IMR-90 (cell line): ENCODE results near the gene AUTS2. TPM values are rescaled to one million over a fixed set of nuclear protein-coding genes. Genes with fewer than 3 reads are reported as not detected.

Experiments used
- ATAC-seq: fragments of 200-7000 bp; cut with Tn5 transposase; 2 replicates; pipeline ENCODE4 v1.9.1; 2020; ENCODE audit warnings: low read depth, mild to moderate bottlenecking, moderate library complexity
- BruUV-seq: library from RNA; stranded (reverse); fragments of 400-500 nt; replicated peaks from 2 replicates; lab custom pipeline; 2021; lab: Mats Ljungman, UMichigan
- CTCF ChIA-PET: fragments of 300-600 bp; formaldehyde crosslinking; extraction: SDS; loops from one replicate; lab custom pipeline; 2021; ENCODE audit warnings: antibody characterized with exemption; lab: Yijun Ruan, JAX
- POLR2A ChIA-PET: fragments of 300-600 bp; sonication (Branson Sonifier 250); formaldehyde crosslinking; loops from one replicate; lab custom pipeline; 2022; ENCODE audit warnings: antibody characterized with exemption; ENCODE audit not compliant: unreplicated experiment; lab: Charles Lee
- DNase-seq: peaks from one replicate; pipeline ENCODE4 v3.0.0; 2013
- H2AFZ ChIP-seq: replicated peaks from 2 replicates; pipeline ENCODE3; 2013; ENCODE audit warnings: low read length, mild to moderate bottlenecking; ENCODE audit not compliant: poor library complexity
- H2AK5ac ChIP-seq: 2 replicates; pipeline ENCODE4 v1.6.1; 2013; ENCODE audit warnings: low read depth, low read length, inconsistent platforms
- H2AK9ac ChIP-seq: replicated peaks from 2 replicates; pipeline ENCODE3; 2013; ENCODE audit warnings: mild to moderate bottlenecking, low read depth, low read length, moderate library complexity; ENCODE audit not compliant: poor library complexity
- H2BK120ac ChIP-seq: 2 replicates; pipeline ENCODE4 v1.6.1; 2013; ENCODE audit warnings: low read depth, low read length, inconsistent platforms
- H2BK15ac ChIP-seq: 3 replicates; pipeline ENCODE4 v1.6.1; 2013; ENCODE audit warnings: low read depth, low read length, inconsistent platforms
- H2BK20ac ChIP-seq: 2 replicates; pipeline ENCODE4 v1.6.1; 2013; ENCODE audit warnings: low read depth, mild to moderate bottlenecking, inconsistent platforms, low read length, moderate library complexity
- H2BK5ac ChIP-seq: 2 replicates; pipeline ENCODE4 v1.6.1; 2013; ENCODE audit warnings: mild to moderate bottlenecking, low read depth, low read length, inconsistent platforms; ENCODE audit not compliant: poor library complexity, severe bottlenecking
- H3K14ac ChIP-seq: replicated peaks from 2 replicates; pipeline ENCODE4 v1.6.1; 2013; ENCODE audit warnings: low read depth, low read length, inconsistent platforms
- H3K18ac ChIP-seq: 2 replicates; pipeline ENCODE4 v1.6.1; 2013; ENCODE audit warnings: low read depth, low read length, control low read depth
- H3K23ac ChIP-seq: 2 replicates; pipeline ENCODE4 v1.6.1; 2013; ENCODE audit warnings: low read depth, low read length, inconsistent platforms
- H3K27ac ChIP-seq: 2 replicates; pipeline ENCODE4 v1.5.1; 2013; ENCODE audit warnings: mild to moderate bottlenecking, control low read depth, low read length; ENCODE audit not compliant: insufficient read depth
- H3K27me3 ChIP-seq: 2 replicates; pipeline ENCODE4 v1.6.1; 2013; ENCODE audit warnings: low read length; ENCODE audit not compliant: control insufficient read depth, insufficient read depth
- H3K36me3 ChIP-seq: 2 replicates; pipeline ENCODE4 v1.6.1; 2013; ENCODE audit warnings: low read length, mixed read lengths; ENCODE audit not compliant: control insufficient read depth, insufficient read depth
- H3K4ac ChIP-seq: 2 replicates; pipeline ENCODE4 v1.6.1; 2013; ENCODE audit warnings: low read depth, low read length, inconsistent platforms
- H3K4me1 ChIP-seq: 2 replicates; pipeline ENCODE4 v1.6.1; 2013; ENCODE audit warnings: low read length, mixed read lengths; ENCODE audit not compliant: control insufficient read depth, insufficient read depth
- H3K4me2 ChIP-seq: 2 replicates; pipeline ENCODE4 v1.6.1; 2013; ENCODE audit warnings: low read depth, mild to moderate bottlenecking, control low read depth, low read length, moderate library complexity
- H3K4me3 ChIP-seq: 2 replicates; pipeline ENCODE4 v1.5.1; 2013; ENCODE audit warnings: low read depth, mild to moderate bottlenecking, control low read depth, low read length, moderate library complexity; ENCODE audit not compliant: insufficient read depth
- H3K56ac ChIP-seq: 2 replicates; pipeline ENCODE4 v1.6.1; 2013; ENCODE audit warnings: low read length, inconsistent platforms; ENCODE audit not compliant: insufficient read depth; ENCODE audit errors: extremely low read depth
- H3K79me1 ChIP-seq, 2 experiments: 2 replicates each; pipeline ENCODE4 v1.6.1; 2013; ENCODE audit warnings: low read length in 2 of 2, inconsistent platforms in 1 of 2, low read depth in 1 of 2
- H3K9ac ChIP-seq: 2 replicates; pipeline ENCODE4 v1.6.1; 2013; ENCODE audit warnings: low read depth, low read length, control low read depth
- H3K9me1 ChIP-seq: 2 replicates; pipeline ENCODE4 v1.6.1; 2013; ENCODE audit warnings: low read length, inconsistent platforms; ENCODE audit not compliant: insufficient read depth
- H3K9me3 ChIP-seq: 2 replicates; pipeline ENCODE4 v1.6.1; 2013; ENCODE audit warnings: low read length; ENCODE audit not compliant: control insufficient read depth, insufficient read depth
- H4K20me1 ChIP-seq: 2 replicates; pipeline ENCODE4 v1.6.1; 2013; ENCODE audit warnings: low read length, inconsistent platforms; ENCODE audit not compliant: insufficient read depth
- H4K5ac ChIP-seq: 2 replicates; pipeline ENCODE4 v1.6.1; 2013; ENCODE audit warnings: mild to moderate bottlenecking, low read depth, low read length, control low read depth
- H4K8ac ChIP-seq, 2 experiments: 2 replicates each; pipeline ENCODE4 v1.6.1; 2013; ENCODE audit warnings: low read depth in 2 of 2, low read length in 2 of 2, control low read depth in 1 of 2, inconsistent platforms in 1 of 2
- H4K91ac ChIP-seq: 2 replicates; pipeline ENCODE4 v1.6.1; 2013; ENCODE audit warnings: low read depth, low read length, inconsistent platforms; ENCODE audit not compliant: insufficient read depth
- BHLHE40 ChIP-seq: fragments of 150-350 bp; IDR thresholded peaks from 2 replicates; pipeline ENCODE4 v1.6.1; 2016; ENCODE audit warnings: mild to moderate bottlenecking, low read depth, low read length
- CEBPB ChIP-seq: IDR thresholded peaks from 2 replicates; pipeline ENCODE4 v1.6.1; 2012; ENCODE audit warnings: low read depth, low read length, improper control_type of control experiment
- CHD1 ChIP-seq: IDR thresholded peaks from 2 replicates; pipeline ENCODE4 v1.6.1; 2012; ENCODE audit warnings: low read depth, low read length, improper control_type of control experiment
- FOS ChIP-seq: fragments of 150-350 bp; IDR thresholded peaks from 2 replicates; pipeline ENCODE4 v1.6.1; 2016; ENCODE audit warnings: low read depth, low read length
- MAFK ChIP-seq: IDR thresholded peaks from 2 replicates; pipeline ENCODE4 v1.6.1; 2012; ENCODE audit warnings: low read depth, low read length, improper control_type of control experiment
- MAZ ChIP-seq: IDR thresholded peaks from 2 replicates; pipeline ENCODE4 v1.6.1; 2012; ENCODE audit warnings: low read depth, mild to moderate bottlenecking, low read length, improper control_type of control experiment, moderate library complexity, borderline replicate concordance
- MXI1 ChIP-seq: IDR thresholded peaks from 2 replicates; pipeline ENCODE4 v1.6.1; 2012; ENCODE audit warnings: low read depth, mild to moderate bottlenecking, low read length, moderate library complexity, borderline replicate concordance
- NFE2L2 ChIP-seq: fragments of 150-350 bp; IDR thresholded peaks from 2 replicates; pipeline ENCODE4 v1.6.1; 2016; ENCODE audit warnings: low read depth, mild to moderate bottlenecking, low read length
- POLR2A ChIP-seq: IDR thresholded peaks from 2 replicates; pipeline ENCODE4 v1.6.1; 2012; ENCODE audit warnings: mild to moderate bottlenecking, low read depth, low read length
- RAD21 ChIP-seq: IDR thresholded peaks from 2 replicates; pipeline ENCODE4 v1.6.1; 2012; ENCODE audit warnings: low read length, improper control_type of control experiment
- RCOR1 ChIP-seq: IDR thresholded peaks from 2 replicates; pipeline ENCODE4 v1.6.1; 2012; ENCODE audit warnings: mild to moderate bottlenecking, low read length, improper control_type of control experiment; ENCODE audit not compliant: insufficient replicate concordance
- RFX5 ChIP-seq: IDR thresholded peaks from 2 replicates; pipeline ENCODE4 v1.8.0; 2012; ENCODE audit warnings: low read depth, mild to moderate bottlenecking, low read length, moderate library complexity
- SMC3 ChIP-seq: fragments of 150-350 bp; IDR thresholded peaks from 2 replicates; pipeline ENCODE4 v1.6.1; 2016; ENCODE audit warnings: low read depth, mild to moderate bottlenecking, antibody characterized with exemption, low read length, moderate library complexity
- WGBS, 2 experiments: methylation state at CpG; one replicate each; pipeline versions ENCODE4 v1.1.5 to v1.1.7; 2013; ENCODE audit warnings: missing lambda C conversion rate in 2 of 2; ENCODE audit not compliant: insufficient read length in 1 of 2; ENCODE audit errors: extremely low coverage in 2 of 2; 5-methylcytosine and 5-hydroxymethylcytosine counted together
- dilution Hi-C: fragments of 300-500 bp; cut with HindIII; formaldehyde crosslinking; loops from one replicate; pipeline ENCODE4 v1.14.3; 2018; ENCODE audit warnings: low sequenced_read_pairs; ENCODE audit not compliant: unreplicated experiment
- in situ Hi-C: fragments of 300-500 bp; cut with MboI; formaldehyde crosslinking; loops from 3 replicates; pipeline ENCODE4 v1.14.3; 2019; ENCODE audit warnings: low sequenced_read_pairs, inconsistent platforms, mixed read lengths
- intact Hi-C: fragments of 100-400 bp; cut with micrococcal nuclease; formaldehyde crosslinking; loops from 2 replicates; pipeline ENCODE4 v1.10.0; 2022
- polyA plus RNA-seq, 3 experiments: library from polyadenylated mRNA; depleted of rRNA; stranded (reverse); fragments of >200 nt; gene quantifications; 2 replicates each; pipeline ENCODE4 v1.2.3, GENCODE V29; 2012; ENCODE audit warnings: low replicate concordance in 1 of 3
- total RNA-seq: library from RNA; depleted of rRNA; stranded (reverse); fragments of >200 nt; gene quantifications from 2 replicates; pipeline ENCODE4 v1.2.3, GENCODE V29; 2012
- TF ChIP-seq, protein P1 (sequence below): fragments of 150-350 bp; IDR thresholded peaks from 2 replicates; pipeline ENCODE4 v1.6.1; 2016; ENCODE audit warnings: low read depth, mild to moderate bottlenecking, low read length, moderate library complexity, borderline replicate concordance
- TF ChIP-seq, protein P2 (sequence below): conservative IDR thresholded peaks from 2 replicates; pipeline ENCODE4 v1.5.1; 2012; ENCODE audit warnings: mild to moderate bottlenecking, low read depth, low read length, improper control_type of control experiment
- TF ChIP-seq, protein P3 (sequence below): fragments of 150-350 bp; IDR thresholded peaks from 2 replicates; pipeline ENCODE4 v1.6.1; 2017; ENCODE audit warnings: mild to moderate bottlenecking, antibody characterized with exemption, low read length, low read depth

Gene AUTS2
- total and polyA plus RNA-seq, 2 of the 4 experiments (the other 2 are of a cell fraction), result 0.90 to 3.0 TPM

DNA sequence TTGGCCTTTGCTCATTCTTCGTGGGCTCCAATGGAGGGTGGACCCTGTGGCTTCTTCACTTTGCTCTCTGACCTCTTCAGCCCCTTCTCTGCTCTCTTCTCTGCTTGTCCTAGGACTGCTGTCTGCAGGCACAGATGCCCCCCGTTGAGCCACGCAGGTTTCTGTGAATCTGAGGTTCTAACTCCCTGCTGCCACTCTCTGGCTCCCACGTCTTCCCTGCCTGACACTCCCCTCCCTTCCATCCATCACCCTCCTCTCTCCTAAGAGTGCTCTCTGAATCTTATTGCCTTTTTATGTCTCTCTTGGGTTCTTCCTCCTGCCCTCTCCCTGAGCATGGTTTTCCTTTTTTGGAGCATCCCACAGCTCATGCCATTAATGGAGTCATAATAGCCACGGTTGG, 1034.1 kb downstream of the AUTS2 start:
- Histone ChIP-seq H2BK5ac (no peak overlapping the region), H3K4me2 (no peak overlapping the region), H3K9me3 (no peaks in the 10 kb centered on the region), H4K20me1 (no peaks in the 10 kb centered on the region), H3K56ac (no peak overlapping the region), H3K18ac (no peak overlapping the region), H3K23ac (no peak overlapping the region), H3K4me3 (no peak overlapping the region), H4K5ac (no peak overlapping the region), H3K9ac (no peak overlapping the region), H2BK20ac (no peak overlapping the region), H3K36me3 (no peaks in the 10 kb centered on the region), H3K4me1 (peaks cover 11% of the 10 kb centered on the region), H2BK120ac (no peak overlapping the region), H3K79me1 (no peaks in the 10 kb centered on the region), H3K9me1 (peaks cover 14% of the 10 kb centered on the region), H2BK15ac (no peak overlapping the region), H2AFZ (peak overlapping the region; percentile 38), H2AK9ac (no peak overlapping the region), H4K8ac (no peak overlapping the region), H3K27ac (no peak overlapping the region), H4K91ac (no peak overlapping the region), H2AK5ac (no peak overlapping the region), H3K27me3 (0 out of 2 replicates have a peak, but pooled peaks cover 1% of the 10 kb centered on the region), H3K4ac (no peak overlapping the region), H3K14ac (no peak overlapping the region)
- ATAC-seq (no peak), DNase-seq (no peak)
- dilution Hi-C loops, result no loop called here
- ChIA-PET CTCF (no interaction called here), POLR2A (no interaction called here)
- WGBS, 2 experiments, result 64% methylated on average over 4 of the region's 5 CpGs; no CpG with 5 or more reads in 1 of the 2 experiments
- intact Hi-C loops, result no loop called here
- in situ Hi-C loops, result no loop called here
- TF ChIP-seq MAZ (no peak), CHD1 (no peak), MXI1 (no peak), BHLHE40 (no peak), MAFK (no peak), RCOR1 (no peak), CEBPB (no peak), RFX5 (no peak), RAD21 (no peak), SMC3 (no peak), FOS (no peak), POLR2A (no peak), NFE2L2 (no peak)
- TF ChIP-seq, protein P1, sequence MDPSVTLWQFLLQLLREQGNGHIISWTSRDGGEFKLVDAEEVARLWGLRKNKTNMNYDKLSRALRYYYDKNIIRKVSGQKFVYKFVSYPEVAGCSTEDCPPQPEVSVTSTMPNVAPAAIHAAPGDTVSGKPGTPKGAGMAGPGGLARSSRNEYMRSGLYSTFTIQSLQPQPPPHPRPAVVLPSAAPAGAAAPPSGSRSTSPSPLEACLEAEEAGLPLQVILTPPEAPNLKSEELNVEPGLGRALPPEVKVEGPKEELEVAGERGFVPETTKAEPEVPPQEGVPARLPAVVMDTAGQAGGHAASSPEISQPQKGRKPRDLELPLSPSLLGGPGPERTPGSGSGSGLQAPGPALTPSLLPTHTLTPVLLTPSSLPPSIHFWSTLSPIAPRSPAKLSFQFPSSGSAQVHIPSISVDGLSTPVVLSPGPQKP, result no peak
- TF ChIP-seq, protein P2, sequence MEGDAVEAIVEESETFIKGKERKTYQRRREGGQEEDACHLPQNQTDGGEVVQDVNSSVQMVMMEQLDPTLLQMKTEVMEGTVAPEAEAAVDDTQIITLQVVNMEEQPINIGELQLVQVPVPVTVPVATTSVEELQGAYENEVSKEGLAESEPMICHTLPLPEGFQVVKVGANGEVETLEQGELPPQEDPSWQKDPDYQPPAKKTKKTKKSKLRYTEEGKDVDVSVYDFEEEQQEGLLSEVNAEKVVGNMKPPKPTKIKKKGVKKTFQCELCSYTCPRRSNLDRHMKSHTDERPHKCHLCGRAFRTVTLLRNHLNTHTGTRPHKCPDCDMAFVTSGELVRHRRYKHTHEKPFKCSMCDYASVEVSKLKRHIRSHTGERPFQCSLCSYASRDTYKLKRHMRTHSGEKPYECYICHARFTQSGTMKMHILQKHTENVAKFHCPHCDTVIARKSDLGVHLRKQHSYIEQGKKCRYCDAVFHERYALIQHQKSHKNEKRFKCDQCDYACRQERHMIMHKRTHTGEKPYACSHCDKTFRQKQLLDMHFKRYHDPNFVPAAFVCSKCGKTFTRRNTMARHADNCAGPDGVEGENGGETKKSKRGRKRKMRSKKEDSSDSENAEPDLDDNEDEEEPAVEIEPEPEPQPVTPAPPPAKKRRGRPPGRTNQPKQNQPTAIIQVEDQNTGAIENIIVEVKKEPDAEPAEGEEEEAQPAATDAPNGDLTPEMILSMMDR, result no peak
- TF ChIP-seq, protein P3, sequence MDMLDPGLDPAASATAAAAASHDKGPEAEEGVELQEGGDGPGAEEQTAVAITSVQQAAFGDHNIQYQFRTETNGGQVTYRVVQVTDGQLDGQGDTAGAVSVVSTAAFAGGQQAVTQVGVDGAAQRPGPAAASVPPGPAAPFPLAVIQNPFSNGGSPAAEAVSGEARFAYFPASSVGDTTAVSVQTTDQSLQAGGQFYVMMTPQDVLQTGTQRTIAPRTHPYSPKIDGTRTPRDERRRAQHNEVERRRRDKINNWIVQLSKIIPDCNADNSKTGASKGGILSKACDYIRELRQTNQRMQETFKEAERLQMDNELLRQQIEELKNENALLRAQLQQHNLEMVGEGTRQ, result no peak
- BruUV-seq, result no TSS peak
